Activated naive CD8-positive, alpha-beta T cell treated with anti-CD3 and anti-CD28 coated beads, Interleukin-2, amount 10 ng/mL, durations not matched to agents 7 days and 5 days (primary cell): ENCODE results near the gene TIMM44. TPM values are rescaled to one million over a fixed set of nuclear protein-coding genes. Genes with fewer than 3 reads are reported as not detected.
"Not testable (repeated sequence)": the region's sequence is repeated elsewhere in the genome, so short reads cannot be mapped to it uniquely, and the experiment has no call there.

Experiments
- ATAC-seq: fragments of 150-1000 bp; cut with Tn5 transposase; one replicate; pipeline ENCODE4 v1.10.0; 2021; ENCODE audit warnings: low read depth, moderate library complexity
- POLR2A ChIA-PET: fragments of 350-600 bp; sonication (Branson Sonifier 250); formaldehyde crosslinking; loops from one replicate; lab custom pipeline; 2021; ENCODE audit warnings: antibody characterized with exemption; lab: Charles Lee
- DNase-seq: peaks from one replicate; pipeline ENCODE4 v3.0.0; 2021
- H3K27ac Mint-ChIP-seq: one replicate; pipeline ENCODE4 v1.8.0; 2022; ENCODE audit warnings: mild to moderate bottlenecking, mixed read lengths
- H3K27me3 Mint-ChIP-seq: one replicate; pipeline ENCODE4 v1.8.0; 2022; ENCODE audit warnings: mild to moderate bottlenecking, moderate library complexity, mixed read lengths
- H3K36me3 Mint-ChIP-seq: one replicate; pipeline ENCODE4 v1.8.0; 2021; ENCODE audit warnings: mild to moderate bottlenecking, mixed read lengths
- H3K4me1 Mint-ChIP-seq: one replicate; pipeline ENCODE4 v1.8.0; 2021; ENCODE audit warnings: mixed read lengths
- H3K4me3 Mint-ChIP-seq: one replicate; pipeline ENCODE4 v1.8.0; 2022; ENCODE audit warnings: mild to moderate bottlenecking, moderate library complexity, mixed read lengths
- H3K9me3 Mint-ChIP-seq: one replicate; pipeline ENCODE4 v1.8.0; 2021; ENCODE audit warnings: mixed read lengths
- total RNA-seq, 2 experiments: library from RNA; stranded (reverse); gene quantifications; one replicate each; pipeline ENCODE4 v1.2.3, GENCODE V29; 2021

Gene TIMM44
- total RNA-seq, 2 experiments from 2014 or later = 66.6 to 67.8 TPM

DNA sequence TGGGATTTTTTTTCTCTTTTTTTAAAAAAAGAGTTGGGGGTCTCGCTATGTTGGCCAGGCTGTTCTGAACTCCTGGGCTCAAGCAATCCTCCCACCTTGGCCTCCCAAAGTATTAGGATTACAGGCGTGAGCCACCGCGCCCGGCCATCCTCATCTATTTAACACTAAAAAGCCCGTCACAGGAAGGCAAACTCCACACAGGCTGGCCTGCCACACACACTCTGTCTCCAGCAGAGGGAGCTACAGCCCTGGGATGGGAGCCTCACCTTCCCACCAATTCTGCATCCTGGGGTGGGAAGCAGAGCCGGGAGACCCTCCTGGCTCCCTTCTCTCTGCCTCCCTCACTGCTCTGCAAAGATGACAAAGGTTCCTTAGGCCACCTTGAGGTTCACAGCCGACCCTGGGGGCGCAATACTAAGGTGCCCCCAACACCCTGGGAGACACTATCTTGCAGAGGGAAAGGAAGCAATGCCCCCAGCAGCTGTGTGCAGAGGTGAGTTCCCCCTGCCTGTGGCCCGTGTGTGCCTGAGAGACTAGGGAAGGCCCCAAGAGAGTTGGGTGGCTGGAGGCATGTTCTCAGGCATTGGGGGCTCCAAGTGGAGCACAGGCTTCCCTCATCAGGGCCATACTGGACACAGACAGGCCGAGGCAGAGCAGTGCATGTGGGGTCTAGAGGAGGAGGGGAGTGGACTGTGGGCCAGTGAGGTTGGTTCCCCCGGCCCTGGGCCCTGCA, 27.4 kb upstream of the TIMM44 start:
- POLR2A ChIA-PET = no interaction called here
- ATAC-seq (no peak), DNase-seq (no peak)
- H3K9me3 Mint-ChIP-seq = no peaks in the 10 kb centered on the region
- H3K27me3 Mint-ChIP-seq = no peaks in the 10 kb centered on the region
- no peak overlapping the region for H3K4me3 Mint-ChIP-seq
- peaks cover 14% of the 10 kb centered on the region for H3K36me3 Mint-ChIP-seq
- peaks cover 7% of the 10 kb centered on the region for H3K4me1 Mint-ChIP-seq
- no peak overlapping the region for H3K27ac Mint-ChIP-seq

DNA sequence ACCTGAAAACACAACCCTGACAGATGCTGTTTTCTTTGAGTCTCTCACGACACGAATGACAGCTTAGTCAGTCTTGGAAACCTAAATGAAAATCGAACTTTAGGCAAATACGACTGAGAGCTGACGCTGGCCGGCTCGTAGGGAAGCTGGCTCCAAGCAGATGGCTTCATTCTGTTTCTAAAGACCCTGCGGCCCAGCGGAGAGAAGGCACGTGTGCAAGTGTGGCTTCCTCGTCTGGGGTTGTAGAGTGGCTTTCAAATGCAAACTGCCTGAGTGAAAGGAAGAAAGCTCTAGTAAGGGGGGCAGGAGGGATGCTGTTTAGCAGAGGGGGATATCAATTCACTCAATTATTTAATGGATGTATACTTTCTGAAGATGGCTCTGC, 26.1 kb upstream of the TIMM44 start:
- ATAC-seq (no peak), DNase-seq (no peak)
- H3K4me3 Mint-ChIP-seq = no peak overlapping the region
- no peaks in the 10 kb centered on the region for H3K27me3 Mint-ChIP-seq
- H3K27ac Mint-ChIP-seq = no peak overlapping the region
- no peaks in the 10 kb centered on the region for H3K9me3 Mint-ChIP-seq
- peaks cover 9% of the 10 kb centered on the region for H3K4me1 Mint-ChIP-seq
- peaks cover 14% of the 10 kb centered on the region for H3K36me3 Mint-ChIP-seq
- POLR2A ChIA-PET = no interaction called here

DNA sequence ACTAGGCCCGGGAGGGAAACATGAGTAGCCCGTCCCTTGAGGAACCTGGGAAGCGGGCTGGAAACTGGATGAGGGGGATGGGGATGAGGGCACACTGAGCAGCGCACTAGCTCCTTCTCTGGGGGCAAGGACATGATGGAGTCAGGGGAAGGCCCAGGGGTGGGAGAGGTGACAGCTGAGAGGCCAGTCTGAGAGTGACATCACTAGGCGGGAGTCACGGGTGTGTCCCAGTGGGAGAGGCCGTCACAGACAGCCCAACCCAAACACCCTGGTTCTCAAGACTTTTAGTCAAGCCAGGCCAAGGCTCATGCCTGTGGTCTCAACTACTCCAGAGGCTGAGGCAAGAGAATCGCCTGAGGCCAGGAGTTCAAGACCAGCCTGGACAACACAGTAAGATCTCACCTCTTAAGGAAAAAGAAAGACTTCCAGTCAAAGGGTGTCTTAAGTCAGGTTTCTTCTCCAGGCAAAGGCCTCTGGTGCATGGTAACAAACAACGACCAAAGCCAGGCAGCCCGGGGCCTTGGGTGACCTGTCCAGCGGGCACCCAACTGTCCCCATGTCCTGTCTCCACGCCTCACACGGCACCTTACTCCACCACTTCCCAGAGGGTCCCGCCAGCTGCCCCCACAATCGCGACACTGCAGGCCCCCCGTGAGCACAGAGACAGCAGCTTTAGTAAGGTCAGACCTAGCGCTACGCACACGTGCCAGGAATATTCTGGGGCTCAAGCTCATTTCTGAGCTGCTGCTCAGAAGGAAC, 25.5 kb upstream of the TIMM44 start:
- peak overlapping the region; percentile 3 for H3K27ac Mint-ChIP-seq
- no peak for DNase-seq
- POLR2A ChIA-PET = no interaction called here
- H3K4me1 Mint-ChIP-seq = peaks cover 9% of the 10 kb centered on the region
- no peak overlapping the region for H3K4me3 Mint-ChIP-seq
- no peak for ATAC-seq
- H3K36me3 Mint-ChIP-seq = peaks cover 12% of the 10 kb centered on the region
- no peaks in the 10 kb centered on the region for H3K9me3 Mint-ChIP-seq
- H3K27me3 Mint-ChIP-seq = no peaks in the 10 kb centered on the region

DNA sequence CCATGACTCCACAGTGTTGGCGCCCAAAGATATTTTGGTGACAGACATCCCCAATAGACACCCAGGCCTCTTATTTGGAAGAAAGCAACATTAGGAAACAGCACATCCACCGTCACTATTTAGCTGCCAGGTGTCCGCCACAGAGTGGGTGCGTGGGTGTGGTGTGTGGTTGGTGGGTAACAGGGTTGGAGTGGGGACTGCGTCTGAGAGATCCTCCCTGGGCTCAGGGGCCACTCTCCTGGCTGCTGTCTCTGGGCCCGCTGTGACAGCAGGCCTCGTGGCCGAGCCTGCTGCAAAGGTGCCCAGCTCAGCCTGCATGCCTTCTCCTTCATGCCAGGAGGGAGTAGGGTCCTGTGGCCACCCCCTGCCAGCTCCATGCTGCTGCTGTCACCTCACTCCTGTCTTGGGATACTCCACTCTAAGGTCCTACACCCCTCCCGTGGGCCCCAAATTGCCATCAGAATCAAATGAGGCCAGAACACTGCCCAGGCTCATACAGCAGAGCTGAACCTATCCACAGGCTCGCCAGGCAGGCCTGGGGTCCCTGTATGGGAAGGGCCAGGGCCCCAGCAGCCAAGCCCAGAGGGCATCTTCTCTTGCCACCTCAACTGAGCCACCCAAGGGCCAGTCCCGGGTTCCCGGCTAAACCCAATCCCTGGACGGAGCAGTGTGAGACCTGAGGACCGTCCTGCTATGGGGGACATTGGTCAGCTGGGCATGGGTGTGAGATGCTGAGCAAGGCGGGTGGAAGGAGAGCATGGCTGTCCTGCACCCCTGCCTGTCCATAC, 24.7 kb upstream of the TIMM44 start:
- Mint-ChIP-seq H3K4me3 (no peak overlapping the region), H3K9me3 (no peaks in the 10 kb centered on the region), H3K36me3 (peaks cover 8% of the 10 kb centered on the region), H3K27ac (peak overlapping the region; percentile 3), H3K4me1 (peaks cover 9% of the 10 kb centered on the region), H3K27me3 (no peaks in the 10 kb centered on the region)
- no peak for DNase-seq
- ATAC-seq = no peak
- POLR2A ChIA-PET = no interaction called here

DNA sequence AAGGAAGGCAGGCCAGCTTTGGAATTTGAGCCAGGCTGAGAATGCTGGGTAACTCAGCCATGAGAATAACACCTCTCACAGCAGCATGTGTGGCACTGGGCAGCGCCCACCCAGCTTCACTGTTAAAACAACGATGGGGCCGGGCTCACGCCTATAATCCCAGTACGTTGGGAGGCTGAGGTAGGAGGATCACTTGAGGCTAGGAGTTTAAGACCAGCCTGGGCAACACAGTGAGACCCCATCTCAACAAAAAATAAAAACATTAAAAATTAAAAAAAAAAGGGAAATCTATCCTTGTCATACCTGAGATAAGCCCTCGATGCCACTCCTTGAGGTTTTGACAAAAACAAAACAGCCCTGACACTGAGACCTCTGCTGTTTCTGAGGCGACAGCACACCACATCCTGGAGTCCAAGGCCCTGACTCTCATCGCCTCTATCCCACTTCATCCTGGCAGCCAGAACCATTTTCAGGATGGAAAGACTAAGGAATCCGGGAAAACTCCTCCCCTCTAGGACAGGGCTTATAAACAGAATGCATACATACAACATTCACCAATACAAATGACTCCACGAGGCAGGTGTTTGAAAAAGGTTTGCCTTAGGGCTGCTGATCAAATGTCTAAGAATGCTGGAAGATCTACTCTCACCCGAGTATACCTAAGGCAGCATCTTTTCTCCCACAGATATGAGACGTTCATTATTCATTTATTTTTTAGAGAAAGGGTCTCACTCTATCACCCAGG, 22.6 kb upstream of the TIMM44 start:
- no peak for ATAC-seq
- Mint-ChIP-seq H3K4me1 (peaks cover 9% of the 10 kb centered on the region), H3K27me3 (no peaks in the 10 kb centered on the region), H3K9me3 (no peaks in the 10 kb centered on the region), H3K27ac (no peak overlapping the region), H3K36me3 (peaks cover 9% of the 10 kb centered on the region), H3K4me3 (no peak overlapping the region)
- POLR2A ChIA-PET = no interaction called here
- DNase-seq = no peak

DNA sequence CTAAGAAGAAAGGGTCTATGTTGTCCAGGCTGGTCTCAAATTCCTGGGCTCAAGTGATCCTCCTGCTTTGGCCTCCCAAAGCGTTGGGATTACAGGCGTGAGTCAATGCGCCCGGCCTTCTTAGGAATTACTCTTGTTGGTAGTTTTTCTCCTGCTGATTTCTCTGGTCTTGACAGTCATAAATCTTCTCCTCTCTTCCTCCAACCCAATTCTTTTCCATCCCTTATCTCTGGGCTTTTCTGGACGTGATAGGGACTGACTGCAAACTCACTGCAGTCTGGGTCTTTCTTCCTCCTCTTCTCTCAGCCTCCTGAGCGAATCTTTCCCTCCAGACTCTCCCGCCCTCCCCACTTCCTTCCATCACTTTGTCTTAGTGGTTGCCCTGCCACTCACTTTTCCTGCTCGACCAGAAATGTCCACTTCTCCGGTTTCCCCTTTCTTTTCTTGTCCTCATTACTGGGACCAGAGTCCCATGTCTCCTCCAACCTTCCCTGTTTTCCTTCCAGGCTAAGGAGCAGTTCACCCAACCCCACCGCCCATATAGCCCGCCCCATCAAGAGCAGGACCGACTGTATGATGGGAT, 21.9 kb upstream of the TIMM44 start:
- Mint-ChIP-seq H3K27ac (no peak overlapping the region), H3K27me3 (no peaks in the 10 kb centered on the region), H3K9me3 (no peaks in the 10 kb centered on the region), H3K36me3 (peaks cover 9% of the 10 kb centered on the region), H3K4me1 (peaks cover 9% of the 10 kb centered on the region), H3K4me3 (no peak overlapping the region)
- ATAC-seq = no peak
- POLR2A ChIA-PET = no interaction called here
- no peak for DNase-seq

DNA sequence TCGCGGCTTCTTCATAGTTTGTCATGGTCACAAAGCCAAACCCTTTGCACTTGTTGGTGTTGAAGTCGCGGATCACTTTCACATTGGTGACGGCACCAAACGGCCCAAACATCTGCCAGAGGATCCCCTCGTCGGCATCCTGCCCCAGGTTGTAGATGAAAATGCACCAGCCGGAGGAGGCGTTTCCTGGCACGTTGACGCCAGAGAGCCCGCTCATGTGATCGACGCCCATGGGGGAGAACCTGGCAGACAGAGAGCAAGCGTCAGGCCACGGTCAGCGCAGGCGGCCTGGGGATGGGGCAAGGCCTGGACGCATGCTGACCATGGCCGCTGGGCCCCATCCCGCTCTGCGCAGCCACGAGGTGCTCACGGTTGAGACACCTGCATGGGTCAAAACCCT, 20.1 kb upstream of the TIMM44 start:
- DNase-seq (no peak), ATAC-seq (no peak)
- H3K27me3 Mint-ChIP-seq = no peaks in the 10 kb centered on the region
- H3K36me3 Mint-ChIP-seq = peaks cover 9% of the 10 kb centered on the region
- H3K9me3 Mint-ChIP-seq = no peaks in the 10 kb centered on the region
- no peak overlapping the region for H3K27ac Mint-ChIP-seq
- POLR2A ChIA-PET = no interaction called here
- no peak overlapping the region for H3K4me3 Mint-ChIP-seq
- H3K4me1 Mint-ChIP-seq = peaks cover 9% of the 10 kb centered on the region

DNA sequence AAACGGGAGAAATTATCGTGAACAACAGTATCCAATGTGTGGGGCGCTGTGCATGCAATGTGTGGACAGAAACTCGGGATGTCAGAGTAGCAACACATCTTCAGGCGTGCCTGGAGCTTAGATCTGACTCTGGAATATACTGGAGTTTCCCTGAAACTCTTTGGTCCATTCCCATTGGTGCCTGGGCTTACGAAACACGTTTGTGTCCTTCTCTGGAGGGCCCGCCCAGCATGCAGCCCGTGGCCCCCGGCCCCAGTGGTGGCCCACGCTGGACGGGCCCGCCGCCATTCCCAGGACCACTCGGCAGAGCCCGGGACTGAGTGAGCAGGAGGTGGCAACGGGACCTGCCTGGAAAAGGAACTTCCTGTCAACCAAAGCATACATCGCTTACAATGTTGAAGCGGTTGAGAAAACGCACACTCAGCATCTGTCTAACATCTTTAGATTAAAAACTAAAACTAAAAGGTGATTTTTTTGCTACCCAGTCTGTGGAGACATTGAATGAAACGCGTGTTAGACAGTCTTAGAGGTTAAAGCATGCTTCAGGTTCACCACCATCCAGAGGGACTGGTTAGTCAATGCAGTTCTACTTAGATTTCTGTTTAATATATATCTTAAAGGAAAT, 19.3 kb upstream of the TIMM44 start:
- no peaks in the 10 kb centered on the region for H3K27me3 Mint-ChIP-seq
- no peak for DNase-seq
- H3K4me1 Mint-ChIP-seq = peaks cover 9% of the 10 kb centered on the region
- POLR2A ChIA-PET = no interaction called here
- no peak overlapping the region for H3K27ac Mint-ChIP-seq
- no peak overlapping the region for H3K4me3 Mint-ChIP-seq
- H3K36me3 Mint-ChIP-seq = peaks cover 9% of the 10 kb centered on the region
- H3K9me3 Mint-ChIP-seq = no peaks in the 10 kb centered on the region
- ATAC-seq = no peak

DNA sequence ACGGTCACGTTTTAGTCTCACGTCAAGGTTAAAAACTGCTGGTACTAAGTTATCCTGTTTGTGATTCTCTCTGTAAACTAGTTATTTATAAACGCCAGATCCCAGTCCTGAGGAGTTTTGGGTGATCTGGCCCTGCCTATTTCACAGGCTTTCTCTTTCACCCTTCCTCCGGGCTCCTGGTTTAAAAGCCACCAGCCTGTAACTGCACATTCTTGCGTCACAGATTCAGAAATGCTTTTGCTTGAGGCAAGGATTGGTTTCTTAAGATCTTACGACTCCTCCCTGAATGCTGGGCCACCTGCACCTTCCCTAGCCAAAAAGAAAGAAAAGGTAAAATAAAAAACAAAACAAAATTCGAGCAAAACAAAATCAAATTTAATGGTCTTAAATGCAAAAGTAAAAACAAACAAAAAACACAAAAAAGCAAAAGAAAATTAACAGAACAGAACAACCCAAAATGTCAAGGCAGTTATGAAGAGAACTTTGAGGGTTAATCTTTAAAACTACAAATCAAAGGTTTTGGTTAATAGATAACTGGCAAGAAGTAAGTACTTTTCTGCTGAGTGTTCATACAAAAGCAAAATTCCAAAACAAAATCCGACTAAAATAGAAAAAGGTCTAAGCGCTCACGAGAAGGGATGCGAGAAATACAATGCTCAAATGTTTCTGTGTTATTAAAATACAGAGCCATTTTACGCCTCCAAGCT, 18.6 kb upstream of the TIMM44 start:
- DNase-seq = no peak
- Mint-ChIP-seq H3K27me3 (no peaks in the 10 kb centered on the region), H3K27ac (no peak overlapping the region), H3K36me3 (peaks cover 5% of the 10 kb centered on the region), H3K4me1 (peaks cover 7% of the 10 kb centered on the region), H3K4me3 (no peak overlapping the region), H3K9me3 (no peaks in the 10 kb centered on the region)
- POLR2A ChIA-PET = no interaction called here
- no peak for ATAC-seq

DNA sequence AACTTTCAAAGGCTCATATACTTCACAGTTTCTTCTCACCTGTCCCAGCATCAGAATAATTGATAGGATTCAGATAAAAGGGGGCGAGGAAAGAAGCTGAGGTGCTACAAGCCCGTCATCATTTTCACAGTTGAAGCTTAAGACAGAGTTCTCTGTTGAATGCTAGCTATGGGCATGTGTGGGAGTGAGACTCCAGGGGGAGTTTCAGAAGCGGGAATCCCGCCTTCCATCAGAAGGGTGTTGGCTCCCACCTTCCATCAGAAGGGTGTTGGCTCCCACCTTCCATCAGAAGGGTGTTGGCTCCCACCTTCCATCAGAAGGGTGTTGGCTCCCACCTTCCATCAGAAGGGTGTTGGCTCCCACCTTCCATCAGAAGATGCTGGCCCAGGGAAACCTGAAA, 17.6 kb upstream of the TIMM44 start:
- ATAC-seq, H3K9me3 Mint-ChIP-seq, H3K4me3 Mint-ChIP-seq, H3K27ac Mint-ChIP-seq, H3K36me3 Mint-ChIP-seq, POLR2A ChIA-PET, H3K4me1 Mint-ChIP-seq, DNase-seq, H3K27me3 Mint-ChIP-seq: not testable (repeated sequence)

DNA sequence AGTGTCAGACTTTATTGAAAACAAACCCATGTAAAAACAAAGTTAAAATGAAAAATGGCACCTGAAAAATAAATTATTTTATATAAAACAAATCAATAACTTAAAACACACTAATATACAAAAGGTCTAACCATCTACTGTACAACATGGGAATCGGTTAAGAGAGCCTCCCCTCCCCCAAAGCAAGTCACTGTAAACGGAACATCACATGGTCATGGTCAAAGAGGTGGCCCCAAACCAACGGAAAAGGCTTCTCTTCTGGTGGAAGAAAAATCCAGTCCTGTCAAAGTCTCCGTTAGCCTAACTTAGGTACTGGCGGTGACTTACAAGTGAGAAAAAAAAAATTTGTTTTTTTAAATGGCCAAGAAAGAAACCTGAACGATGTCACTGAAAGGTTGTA, 15.7 kb upstream of the TIMM44 start:
- Mint-ChIP-seq H3K27ac (no peak overlapping the region), H3K4me3 (no peak overlapping the region), H3K27me3 (no peaks in the 10 kb centered on the region), H3K4me1 (no peaks in the 10 kb centered on the region), H3K36me3 (peaks cover 2% of the 10 kb centered on the region), H3K9me3 (no peaks in the 10 kb centered on the region)
- ATAC-seq (no peak), DNase-seq (no peak)
- POLR2A ChIA-PET = no interaction called here

DNA sequence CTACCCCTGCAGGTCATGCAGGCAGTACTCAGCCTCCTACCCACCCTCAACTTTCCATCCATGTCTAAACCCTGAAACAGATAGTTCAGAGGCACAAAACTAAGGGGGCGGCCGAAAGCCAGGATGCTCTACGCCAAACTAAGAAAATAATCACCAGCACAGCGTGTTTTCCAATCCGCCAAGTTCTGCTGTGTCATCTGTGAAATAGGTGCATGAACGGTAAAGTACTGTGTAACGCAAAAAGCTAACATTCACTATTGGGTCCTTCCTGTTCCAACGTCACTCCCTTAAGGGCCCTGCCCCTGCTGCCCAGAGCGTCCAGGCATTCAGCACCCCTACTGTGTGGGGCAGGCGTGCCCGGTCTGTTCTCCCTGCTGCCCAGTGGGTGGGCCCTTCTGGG, 12.2 kb upstream of the TIMM44 start:
- Mint-ChIP-seq H3K4me3 (no peak overlapping the region), H3K27me3 (no peaks in the 10 kb centered on the region), H3K9me3 (no peaks in the 10 kb centered on the region), H3K36me3 (no peaks in the 10 kb centered on the region), H3K27ac (no peak overlapping the region), H3K4me1 (no peaks in the 10 kb centered on the region)
- POLR2A ChIA-PET = no interaction called here
- DNase-seq (no peak), ATAC-seq (no peak)
